ENCODE measurements around the gene TRMT61A. TPM values are rescaled to one million over a fixed set of nuclear protein-coding genes. Genes with fewer than 3 reads are reported as not detected.

Gene TRMT61A
- total and polyA plus RNA-seq, 2 of the 4 experiments (the other 2 are of a cell fraction) = 5.7 to 16.2 TPM

GRCh38 chr14:103581954-103582703 is 53.1 kb downstream of the TRMT61A start:
- Histone ChIP-seq H2AFZ (replicated peaks; ENCODE audit: low read length, poor library complexity) (no peak overlapping the region), H3K9me3 (ENCODE audit: control insufficient read depth, insufficient read depth, low read length) (no peaks in the 10 kb centered on the region), H4K91ac (ENCODE audit: insufficient read depth, low read depth, low read length) (no peak overlapping the region), H4K20me1 (ENCODE audit: insufficient read depth, low read length) (peaks cover 16% of the 10 kb centered on the region), H2BK120ac (ENCODE audit: low read depth, low read length) (no peak overlapping the region), H3K36me3 (ENCODE audit: control insufficient read depth, insufficient read depth, low read length) (peaks cover 24% of the 10 kb centered on the region), H2BK5ac (ENCODE audit: low read depth, low read length, poor library complexity, severe bottlenecking) (no peak overlapping the region), H3K9ac (ENCODE audit: low read depth, low read length) (no peak overlapping the region), H3K27ac (ENCODE audit: insufficient read depth, low read length) (no peak overlapping the region), H3K4me1 (ENCODE audit: control insufficient read depth, insufficient read depth, low read length) (peaks cover 9% of the 10 kb centered on the region), H2AK9ac (replicated peaks; ENCODE audit: low read depth, low read length, poor library complexity) (no peak overlapping the region), H3K4ac (ENCODE audit: low read depth, low read length) (no peak overlapping the region), H3K56ac (ENCODE audit: extremely low read depth, insufficient read depth, low read length) (no peak overlapping the region), H3K4me3 (ENCODE audit: insufficient read depth, low read depth, low read length) (no peak overlapping the region), H3K27me3 (ENCODE audit: control insufficient read depth, insufficient read depth, low read length) (no peaks in the 10 kb centered on the region), H2AK5ac (ENCODE audit: low read depth, low read length) (no peak overlapping the region), H3K9me1 (ENCODE audit: insufficient read depth, low read length) (peaks cover 13% of the 10 kb centered on the region; the same call in 1 of the 2 replicates), H3K4me2 (ENCODE audit: low read depth, low read length) (no peak overlapping the region), H2BK15ac (ENCODE audit: low read depth, low read length) (no peak overlapping the region), H3K18ac (ENCODE audit: low read depth, low read length) (no peak overlapping the region), H3K23ac (ENCODE audit: low read depth, low read length) (no peak overlapping the region), H3K79me1 (ENCODE audit: low read depth in 1 of 2, low read length in 2 of 2) (peaks cover 23 to 46% of the 10 kb centered on the region in 2 experiments), H2BK20ac (ENCODE audit: low read depth, low read length) (no peak overlapping the region), H3K14ac (replicated peaks; ENCODE audit: low read depth, low read length) (no peak overlapping the region), H4K8ac (ENCODE audit: low read depth in 2 of 2, low read length in 2 of 2) (no peak overlapping the region), H4K5ac (ENCODE audit: low read depth, low read length) (no peak overlapping the region)
- TF ChIP-seq MAZ (IDR thresholded peaks at IDR 0.05; ENCODE audit: borderline replicate concordance, low read depth, low read length) (no peak), NFE2L2 (IDR thresholded peaks at IDR 0.05; ENCODE audit: low read depth, low read length) (no peak), MXI1 (IDR thresholded peaks at IDR 0.05; ENCODE audit: borderline replicate concordance, low read depth, low read length) (no peak), POLR2A (IDR thresholded peaks at IDR 0.05; ENCODE audit: low read depth, low read length) (no peak), FOS (IDR thresholded peaks at IDR 0.05; ENCODE audit: low read depth, low read length) (no peak), RFX5 (IDR thresholded peaks at IDR 0.05; ENCODE audit: low read depth, low read length) (no peak), MAFK (IDR thresholded peaks at IDR 0.05; ENCODE audit: low read depth, low read length) (no peak)
- intact Hi-C loops (cut with micrococcal nuclease) (no loop called here), dilution Hi-C loops (cut with HindIII; ENCODE audit: low sequenced_read_pairs, unreplicated experiment) (no loop called here), in situ Hi-C loops (cut with MboI; ENCODE audit: low sequenced_read_pairs) (no loop called here)
- ATAC-seq (ENCODE audit: low read depth) (no peak), DNase-seq (no peak)
- CTCF ChIA-PET = no interaction called here
- no TSS peak for BruUV-seq (replicated peaks)
- WGBS, 2 experiments (ENCODE audit: extremely low coverage in 2 of 2, insufficient read length in 1 of 2) = 98% methylated on average over 6 of the region's 26 CpGs; no CpG with 5 or more reads in 1 of the 2 experiments
- POLR2A ChIA-PET (ENCODE audit: unreplicated experiment) = interaction anchor here (0.6 kb wide), 1 partner anchor 130 kb away, joined by 3 read pairs; no protein-coding TSS in a partner anchor
